Ishikawa (cell line): ENCODE results near the gene AKR1B15.

ENCODE experiments used
- CEBPB ChIP-seq: IDR thresholded peaks from 2 replicates; pipeline ENCODE4 v1.6.1; 2012
- CREB1 ChIP-seq: IDR thresholded peaks from 2 replicates; pipeline ENCODE4 v1.6.1; 2012; ENCODE audit warnings: low read depth
- EGR1 ChIP-seq: IDR thresholded peaks from 2 replicates; pipeline ENCODE4 v1.6.1; 2012
- EP300 ChIP-seq: IDR thresholded peaks from 2 replicates; pipeline ENCODE4 v1.6.1; 2012; ENCODE audit warnings: borderline replicate concordance
- FOXM1 ChIP-seq: IDR thresholded peaks from 2 replicates; pipeline ENCODE4 v1.6.1; 2012; ENCODE audit warnings: low read depth, borderline replicate concordance
- NFIC ChIP-seq: IDR thresholded peaks from 2 replicates; pipeline ENCODE4 v1.6.1; 2012
- RAD21 ChIP-seq: IDR thresholded peaks from 2 replicates; pipeline ENCODE4 v1.6.1; 2012; ENCODE audit warnings: low read depth
- REST ChIP-seq: IDR thresholded peaks from 2 replicates; pipeline ENCODE4 v1.6.1; 2012; ENCODE audit warnings: low read depth, mild to moderate bottlenecking
- TAF1 ChIP-seq: IDR thresholded peaks from 2 replicates; pipeline ENCODE4 v1.6.1; 2012; ENCODE audit warnings: low read depth, mild to moderate bottlenecking
- TCF12 ChIP-seq: IDR thresholded peaks from 2 replicates; pipeline ENCODE4 v1.6.1; 2012; ENCODE audit warnings: low read depth
- TEAD4 ChIP-seq: IDR thresholded peaks from 2 replicates; pipeline ENCODE4 v1.6.1; 2012
- YY1 ChIP-seq: IDR thresholded peaks from 2 replicates; pipeline ENCODE4 v1.6.1; 2012; ENCODE audit warnings: low read depth
- TF ChIP-seq, protein P1 (sequence below): IDR thresholded peaks from 2 replicates; pipeline ENCODE4 v1.6.1; 2012
- TF ChIP-seq, protein P2 (sequence below): IDR thresholded peaks from 2 replicates; pipeline ENCODE4 v1.6.1; 2012

DNA sequence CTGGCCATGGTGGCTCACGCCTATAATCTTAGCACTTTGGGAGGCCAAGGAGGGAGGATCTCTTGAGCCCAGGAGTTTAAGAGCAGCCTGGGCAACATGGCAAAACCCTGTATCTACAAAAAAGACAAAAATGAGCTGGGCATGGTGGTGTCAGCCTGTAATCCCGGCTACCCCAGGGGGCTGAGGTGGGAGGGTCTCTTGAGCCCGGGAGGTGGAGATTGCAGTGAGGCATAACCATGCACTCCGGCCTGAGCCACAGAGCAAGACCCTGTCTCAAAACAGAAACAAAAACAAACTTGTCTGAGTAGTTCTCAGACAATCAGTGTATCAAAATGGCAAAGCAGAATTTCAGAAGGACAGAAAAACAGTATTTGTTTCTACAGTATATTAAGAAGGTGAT is 52.5 kb downstream of the AKR1B15 start:
- TF ChIP-seq TAF1 (no peak), RAD21 (no peak), EP300 (no peak), REST (no peak), EGR1 (no peak), TCF12 (no peak), CEBPB (no peak), NFIC (no peak), YY1 (no peak), CREB1 (no peak), FOXM1 (no peak), TEAD4 (no peak)
- TF ChIP-seq, protein P1, sequence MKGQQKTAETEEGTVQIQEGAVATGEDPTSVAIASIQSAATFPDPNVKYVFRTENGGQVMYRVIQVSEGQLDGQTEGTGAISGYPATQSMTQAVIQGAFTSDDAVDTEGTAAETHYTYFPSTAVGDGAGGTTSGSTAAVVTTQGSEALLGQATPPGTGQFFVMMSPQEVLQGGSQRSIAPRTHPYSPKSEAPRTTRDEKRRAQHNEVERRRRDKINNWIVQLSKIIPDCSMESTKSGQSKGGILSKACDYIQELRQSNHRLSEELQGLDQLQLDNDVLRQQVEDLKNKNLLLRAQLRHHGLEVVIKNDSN, result no peak
- TF ChIP-seq, protein P2, sequence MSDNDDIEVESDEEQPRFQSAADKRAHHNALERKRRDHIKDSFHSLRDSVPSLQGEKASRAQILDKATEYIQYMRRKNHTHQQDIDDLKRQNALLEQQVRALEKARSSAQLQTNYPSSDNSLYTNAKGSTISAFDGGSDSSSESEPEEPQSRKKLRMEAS, result no peak
